Measurements from ENCODE around the gene MACF1.

DNA sequence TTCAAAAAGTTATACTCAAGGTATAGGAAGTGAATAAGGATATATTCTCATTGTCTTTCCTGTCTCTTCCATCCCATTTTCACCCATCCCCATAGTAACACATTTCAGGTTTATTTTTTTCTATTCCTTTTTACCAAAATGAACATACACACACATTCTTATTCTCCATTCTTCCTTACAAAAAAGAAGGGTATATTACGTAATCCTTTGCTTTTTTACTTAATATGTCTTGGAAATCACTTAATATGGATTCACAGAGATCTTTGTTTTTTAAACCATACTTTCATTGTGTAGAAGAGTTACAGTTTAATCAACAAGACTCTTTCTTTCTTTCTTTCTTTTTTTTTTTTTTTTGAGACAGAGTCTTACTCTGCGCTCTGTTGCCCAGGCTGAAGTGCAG lies 158.8 kb downstream of the MACF1 start:
- TF ChIP-seq, protein P1, sequence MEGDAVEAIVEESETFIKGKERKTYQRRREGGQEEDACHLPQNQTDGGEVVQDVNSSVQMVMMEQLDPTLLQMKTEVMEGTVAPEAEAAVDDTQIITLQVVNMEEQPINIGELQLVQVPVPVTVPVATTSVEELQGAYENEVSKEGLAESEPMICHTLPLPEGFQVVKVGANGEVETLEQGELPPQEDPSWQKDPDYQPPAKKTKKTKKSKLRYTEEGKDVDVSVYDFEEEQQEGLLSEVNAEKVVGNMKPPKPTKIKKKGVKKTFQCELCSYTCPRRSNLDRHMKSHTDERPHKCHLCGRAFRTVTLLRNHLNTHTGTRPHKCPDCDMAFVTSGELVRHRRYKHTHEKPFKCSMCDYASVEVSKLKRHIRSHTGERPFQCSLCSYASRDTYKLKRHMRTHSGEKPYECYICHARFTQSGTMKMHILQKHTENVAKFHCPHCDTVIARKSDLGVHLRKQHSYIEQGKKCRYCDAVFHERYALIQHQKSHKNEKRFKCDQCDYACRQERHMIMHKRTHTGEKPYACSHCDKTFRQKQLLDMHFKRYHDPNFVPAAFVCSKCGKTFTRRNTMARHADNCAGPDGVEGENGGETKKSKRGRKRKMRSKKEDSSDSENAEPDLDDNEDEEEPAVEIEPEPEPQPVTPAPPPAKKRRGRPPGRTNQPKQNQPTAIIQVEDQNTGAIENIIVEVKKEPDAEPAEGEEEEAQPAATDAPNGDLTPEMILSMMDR (conservative IDR thresholded peaks at IDR 0.05) = no peak
- TF ChIP-seq EZH2 (IDR thresholded peaks at IDR 0.05; ENCODE audit: low read depth) = no peak

Measured in PC-9 (cell line).